ENCODE data around the gene TTLL8.
"Not testable (repeated sequence)": the region's sequence is repeated elsewhere in the genome, so short reads cannot be mapped to it uniquely, and the experiment has no call there.

The TTLL8 gene

GRCh38 chr22:50001388-50002231 is 56.5 kb downstream of the TTLL8 start:
- DNase-seq (ENCODE audit: low spot score) = peak; percentile 13

- DNase-seq (ENCODE audit: low spot score) = peak; percentile 12
Observed at GRCh38 chr22:50000587-50001387, 57.3 kb downstream of the TTLL8 start.

GRCh38 chr22:49999946-50000586 is 58.0 kb downstream of the TTLL8 start:
- peak; percentile 15 for DNase-seq (ENCODE audit: low spot score)

GRCh38 chr22:49999063-49999945 is 58.8 kb downstream of the TTLL8 start:
- DNase-seq (ENCODE audit: low spot score) = no peak

GRCh38 chr22:49998718-49999062 is 59.4 kb downstream of the TTLL8 start:
- DNase-seq (ENCODE audit: low spot score) = no peak

- no peak for DNase-seq (ENCODE audit: low spot score)
Observed at GRCh38 chr22:49997932-49998717, 60.0 kb downstream of the TTLL8 start.

GRCh38 chr22:49997251-49997599 is 60.9 kb downstream of the TTLL8 start:
- DNase-seq (ENCODE audit: low spot score) = no peak

GRCh38 chr22:49996518-49997250 is 61.4 kb downstream of the TTLL8 start:
- no peak for DNase-seq (ENCODE audit: low spot score)

- no peak for DNase-seq (ENCODE audit: low spot score)
Observed at GRCh38 chr22:49996119-49996517, 62.0 kb downstream of the TTLL8 start.

GRCh38 chr22:49995361-49996118 is 62.6 kb downstream of the TTLL8 start:
- DNase-seq (ENCODE audit: low spot score) = no peak

- DNase-seq (ENCODE audit: low spot score) = no peak
Observed at GRCh38 chr22:49995041-49995360, 63.1 kb downstream of the TTLL8 start.

GRCh38 chr22:49994361-49995040 is 63.6 kb downstream of the TTLL8 start:
- DNase-seq (ENCODE audit: low spot score) = no peak

GRCh38 chr22:49993649-49994360 is 64.3 kb downstream of the TTLL8 start:
- no peak for DNase-seq (ENCODE audit: low spot score)

GRCh38 chr22:49992921-49993648 is 65.0 kb downstream of the TTLL8 start:
- peak; percentile 85 for DNase-seq (ENCODE audit: low spot score)

GRCh38 chr22:49991907-49992533 is 66.1 kb downstream of the TTLL8 start:
- DNase-seq (ENCODE audit: low spot score) = no peak

GRCh38 chr22:49991167-49991566 is 66.9 kb downstream of the TTLL8 start:
- no peak for DNase-seq (ENCODE audit: low spot score)

GRCh38 chr22:49989826-49990225 is 68.3 kb downstream of the TTLL8 start:
- not testable (repeated sequence) for DNase-seq (ENCODE audit: low spot score)
